Left lung (tissue), 10 donors: Measurements from ENCODE around the gene C1QL4. TPM values are rescaled to one million over a fixed set of nuclear protein-coding genes. Genes with fewer than 3 reads are reported as not detected.
A peak's percentile ranks its signal among the peaks of the same experiment; 100 is the strongest.

ENCODE experiments used
- ATAC-seq: fragments of 200-7000 bp; cut with Tn5 transposase; one replicate; pipeline ENCODE4 v1.9.1; 2020; ENCODE audit warnings: moderate library complexity
- DNase-seq, 4 donors: peaks; one replicate each; pipeline ENCODE4 v3.0.0-alpha.2; 2013 to 2020
- H3K27ac ChIP-seq, 2 donors: fragments of 200-600 bp; sonication (generic) in 1 of 2; one replicate each; pipeline versions ENCODE4 v1.5.0 to v1.8.0; 2020 to 2021
- H3K27me3 ChIP-seq, 2 donors: fragments of 200-600 bp; sonication (generic) in 1 of 2; one replicate each; pipeline versions ENCODE4 v1.5.0 to v1.8.0; 2020 to 2021
- H3K36me3 ChIP-seq, 2 donors: fragments of 200-600 bp; sonication (generic) in 1 of 2; one replicate each; pipeline versions ENCODE4 v1.5.0 to v1.8.0; 2020 to 2021
- H3K4me1 ChIP-seq, 2 donors: fragments of 200-600 bp; one replicate each; pipeline ENCODE4 v1.8.0; 2021
- H3K4me3 ChIP-seq, 2 donors: fragments of 200-600 bp; sonication (generic) in 1 of 2; one replicate each; pipeline versions ENCODE4 v1.5.0 to v1.8.0; 2020 to 2021; ENCODE audit warnings: mild to moderate bottlenecking in 1 of 2
- H3K9me3 ChIP-seq, 2 donors: fragments of 200-600 bp; sonication (generic) in 1 of 2; one replicate each; pipeline versions ENCODE4 v1.5.0 to v1.8.0; 2020 to 2021
- CTCF ChIP-seq, 2 donors: fragments of 200-600 bp; sonication (generic) in 1 of 2; IDR thresholded peaks; one replicate each; pipeline versions ENCODE4 v1.5.0 to v1.8.0; 2021; ENCODE audit warnings: antibody characterized with exemption in 2 of 2
- intact Hi-C, 2 donors: fragments of 100-400 bp; cut with DNase I; formaldehyde crosslinking; loops; one replicate each; pipeline versions ENCODE4 v1.11.2 to v1.14.2; 2022
- polyA plus RNA-seq, 6 donors: library from polyadenylated mRNA; unstranded; fragments of 120-200 nt; gene quantifications; one replicate each; pipeline ENCODE4 v1.2.1, GENCODE V29; 2013; ENCODE audit not compliant: insufficient read length in 6 of 6
- total RNA-seq, 2 donors: library from RNA; stranded (reverse); fragmentation: NEBNext Ultra II Directional; extraction: Animal tissue kit (Norgen Biotek cat#: 25700); gene quantifications; one replicate each; pipeline ENCODE4 v1.2.1, GENCODE V29; 2021
- donor health status: DM: no; HTN: yes; CAD: no.
- donor health status: DM: no; HTN: no; CAD: no.

Gene C1QL4
- total and polyA plus RNA-seq, 8 donors: 0.07 TPM; not detected in 7

GRCh38 chr12:49309386-49309785 lies 27.6 kb downstream of the C1QL4 start:
- no peak for ATAC-seq
- no peak for TF ChIP-seq CTCF (IDR thresholded peaks at IDR 0.05)
- intact Hi-C loops: no loop called here

GRCh38 chr12:49305762-49306510 lies 31.1 kb downstream of the C1QL4 start:
- Histone ChIP-seq H3K36me3 (no peaks in the 10 kb centered on the region), H3K27ac (no peak overlapping the region), H3K27me3 (peaks cover 0 to 54% of the 10 kb centered on the region in 2 donors), H3K4me1 (no peaks in the 10 kb centered on the region), H3K9me3 (no peaks in the 10 kb centered on the region), H3K4me3 (no peak overlapping the region)
- intact Hi-C loops: no loop called here
- ATAC-seq (no peak), DNase-seq (no peak)
- TF ChIP-seq CTCF (IDR thresholded peaks at IDR 0.05): no peak

More at GRCh38 chr12:49309386-49309785, 27.6 kb downstream of the C1QL4 start:
- peaks cover 0 to 39% of the 10 kb centered on the region in 2 donors for H3K27me3 ChIP-seq
- no peak for DNase-seq
- H3K27ac ChIP-seq: no peak overlapping the region
- H3K36me3 ChIP-seq: no peaks in the 10 kb centered on the region
- no peaks in the 10 kb centered on the region for H3K4me1 ChIP-seq
- H3K4me3 ChIP-seq: no peak overlapping the region
- no peaks in the 10 kb centered on the region for H3K9me3 ChIP-seq

- no peak for TF ChIP-seq CTCF (IDR thresholded peaks at IDR 0.05)
- H3K27ac ChIP-seq: no peak overlapping the region
- H3K9me3 ChIP-seq: no peaks in the 10 kb centered on the region
- H3K4me1 ChIP-seq: no peaks in the 10 kb centered on the region
- peaks cover 0 to 65% of the 10 kb centered on the region in 2 donors for H3K27me3 ChIP-seq
- no peaks in the 10 kb centered on the region for H3K36me3 ChIP-seq
- intact Hi-C loops: no loop called here
- H3K4me3 ChIP-seq: no peak overlapping the region
- DNase-seq (no peak), ATAC-seq (no peak)
Measured at GRCh38 chr12:49304161-49304560, 32.8 kb downstream of the C1QL4 start.

- DNase-seq: no peak
- Histone ChIP-seq H3K4me3 (no peak overlapping the region), H3K36me3 (no peaks in the 10 kb centered on the region), H3K27ac (no peak overlapping the region), H3K9me3 (no peaks in the 10 kb centered on the region), H3K27me3 (peaks cover 22 to 73% of the 10 kb centered on the region in 2 donors), H3K4me1 (peaks cover 8 to 10% of the 10 kb centered on the region in 2 donors)
- intact Hi-C loops: no loop called here
- ATAC-seq: no peak
- TF ChIP-seq CTCF (IDR thresholded peaks at IDR 0.05): no peak
Measured at GRCh38 chr12:49301760-49302159, 35.2 kb downstream of the C1QL4 start.

GRCh38 chr12:49298160-49298559 lies 38.8 kb downstream of the C1QL4 start:
- H3K9me3 ChIP-seq: no peaks in the 10 kb centered on the region
- no peak overlapping the region for H3K27ac ChIP-seq
- no peak for TF ChIP-seq CTCF (IDR thresholded peaks at IDR 0.05)
- intact Hi-C loops: no loop called here
- DNase-seq: no peak
- H3K27me3 ChIP-seq: peaks cover 45 to 98% of the 10 kb centered on the region in 2 donors
- H3K4me1 ChIP-seq: peaks cover 14 to 22% of the 10 kb centered on the region in 2 donors
- peak; percentile 11 for ATAC-seq
- no peak overlapping the region for H3K4me3 ChIP-seq
- H3K36me3 ChIP-seq: no peaks in the 10 kb centered on the region
